ENCODE results near the gene RAET1G. TPM values are rescaled to one million over a fixed set of nuclear protein-coding genes. Genes with fewer than 3 reads are reported as not detected.
A peak's percentile ranks its signal among the peaks of the same experiment; 100 is the strongest.

RAET1G gene
- total and polyA plus RNA-seq, 9 of the 15 experiments (the other 6 are each of a cell fraction or from before 2014, with no cell fraction given), result 0.11 TPM; not detected in 8

DNA sequence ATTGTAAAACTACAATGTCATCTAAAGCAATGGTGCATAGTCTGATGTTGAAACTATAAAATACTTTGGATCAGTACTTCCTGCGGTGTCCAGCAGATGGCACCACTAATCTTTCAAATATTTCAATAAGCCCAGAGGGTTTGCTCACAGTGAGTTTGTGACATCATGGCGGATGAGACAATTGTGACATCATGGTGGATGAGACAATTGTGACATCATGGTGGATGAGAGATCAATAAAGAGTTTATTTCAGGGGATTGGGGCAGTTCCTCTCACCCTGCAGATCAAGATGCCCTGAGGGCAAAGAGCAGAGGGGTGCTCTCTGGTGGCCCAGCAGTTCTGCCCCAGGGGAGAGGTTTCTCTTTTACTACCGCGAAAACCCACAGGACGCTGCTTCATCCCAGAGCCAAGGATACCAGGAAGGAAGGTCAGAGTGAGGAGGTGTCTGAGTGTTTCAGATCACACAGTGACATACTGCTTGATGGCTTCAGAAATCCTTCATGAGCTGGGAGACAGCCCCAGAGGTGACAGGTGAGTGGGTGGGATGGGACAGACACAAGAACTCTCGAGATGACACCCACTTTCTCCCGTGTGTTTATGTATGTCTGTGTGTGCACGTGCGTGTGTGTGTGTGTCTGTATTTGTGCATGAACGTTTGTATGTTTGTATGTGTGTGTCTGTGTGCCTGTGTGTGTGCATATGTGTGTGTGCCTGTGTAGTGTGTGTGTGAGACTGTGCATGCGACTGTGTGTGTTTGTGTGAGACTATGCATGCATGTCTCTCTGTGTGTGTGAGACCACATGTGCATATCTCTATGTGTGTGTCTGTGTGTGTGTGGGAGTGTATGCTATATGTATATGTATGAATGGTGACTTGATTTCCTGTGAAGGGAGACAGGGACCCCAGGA is 11.6 kb upstream of the RAET1G start (continued):
- TF ChIP-seq CEBPG (CRISPR knock-in tag; IDR thresholded peaks at IDR 0.05) (peak; percentile 59; the same call in 1 of the 2 replicates), CEBPG (tag; conservative IDR thresholded peaks at IDR 0.05 in 1 of 2, IDR thresholded peaks at IDR 0.05 in 1 of 2) (peak; percentile 82 to 94), STAG1 (CRISPR knock-in tag; IDR thresholded peaks at IDR 0.05; ENCODE audit: borderline replicate concordance) (peak; percentile 15; the same call in 1 of the 2 replicates), SREBF2 (CRISPR knock-in tag; IDR thresholded peaks at IDR 0.05) (no peak), SRF (CRISPR knock-in tag; IDR thresholded peaks at IDR 0.05) (no peak)
- TF ChIP-seq, protein P1, sequence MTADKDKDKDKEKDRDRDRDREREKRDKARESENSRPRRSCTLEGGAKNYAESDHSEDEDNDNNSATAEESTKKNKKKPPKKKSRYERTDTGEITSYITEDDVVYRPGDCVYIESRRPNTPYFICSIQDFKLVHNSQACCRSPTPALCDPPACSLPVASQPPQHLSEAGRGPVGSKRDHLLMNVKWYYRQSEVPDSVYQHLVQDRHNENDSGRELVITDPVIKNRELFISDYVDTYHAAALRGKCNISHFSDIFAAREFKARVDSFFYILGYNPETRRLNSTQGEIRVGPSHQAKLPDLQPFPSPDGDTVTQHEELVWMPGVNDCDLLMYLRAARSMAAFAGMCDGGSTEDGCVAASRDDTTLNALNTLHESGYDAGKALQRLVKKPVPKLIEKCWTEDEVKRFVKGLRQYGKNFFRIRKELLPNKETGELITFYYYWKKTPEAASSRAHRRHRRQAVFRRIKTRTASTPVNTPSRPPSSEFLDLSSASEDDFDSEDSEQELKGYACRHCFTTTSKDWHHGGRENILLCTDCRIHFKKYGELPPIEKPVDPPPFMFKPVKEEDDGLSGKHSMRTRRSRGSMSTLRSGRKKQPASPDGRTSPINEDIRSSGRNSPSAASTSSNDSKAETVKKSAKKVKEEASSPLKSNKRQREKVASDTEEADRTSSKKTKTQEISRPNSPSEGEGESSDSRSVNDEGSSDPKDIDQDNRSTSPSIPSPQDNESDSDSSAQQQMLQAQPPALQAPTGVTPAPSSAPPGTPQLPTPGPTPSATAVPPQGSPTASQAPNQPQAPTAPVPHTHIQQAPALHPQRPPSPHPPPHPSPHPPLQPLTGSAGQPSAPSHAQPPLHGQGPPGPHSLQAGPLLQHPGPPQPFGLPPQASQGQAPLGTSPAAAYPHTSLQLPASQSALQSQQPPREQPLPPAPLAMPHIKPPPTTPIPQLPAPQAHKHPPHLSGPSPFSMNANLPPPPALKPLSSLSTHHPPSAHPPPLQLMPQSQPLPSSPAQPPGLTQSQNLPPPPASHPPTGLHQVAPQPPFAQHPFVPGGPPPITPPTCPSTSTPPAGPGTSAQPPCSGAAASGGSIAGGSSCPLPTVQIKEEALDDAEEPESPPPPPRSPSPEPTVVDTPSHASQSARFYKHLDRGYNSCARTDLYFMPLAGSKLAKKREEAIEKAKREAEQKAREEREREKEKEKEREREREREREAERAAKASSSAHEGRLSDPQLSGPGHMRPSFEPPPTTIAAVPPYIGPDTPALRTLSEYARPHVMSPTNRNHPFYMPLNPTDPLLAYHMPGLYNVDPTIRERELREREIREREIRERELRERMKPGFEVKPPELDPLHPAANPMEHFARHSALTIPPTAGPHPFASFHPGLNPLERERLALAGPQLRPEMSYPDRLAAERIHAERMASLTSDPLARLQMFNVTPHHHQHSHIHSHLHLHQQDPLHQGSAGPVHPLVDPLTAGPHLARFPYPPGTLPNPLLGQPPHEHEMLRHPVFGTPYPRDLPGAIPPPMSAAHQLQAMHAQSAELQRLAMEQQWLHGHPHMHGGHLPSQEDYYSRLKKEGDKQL (CRISPR knock-in tag; IDR thresholded peaks at IDR 0.05; ENCODE audit: borderline replicate concordance), result no peak
